ENCODE measurements around the gene TTC39C.

The TTC39C gene

DNA sequence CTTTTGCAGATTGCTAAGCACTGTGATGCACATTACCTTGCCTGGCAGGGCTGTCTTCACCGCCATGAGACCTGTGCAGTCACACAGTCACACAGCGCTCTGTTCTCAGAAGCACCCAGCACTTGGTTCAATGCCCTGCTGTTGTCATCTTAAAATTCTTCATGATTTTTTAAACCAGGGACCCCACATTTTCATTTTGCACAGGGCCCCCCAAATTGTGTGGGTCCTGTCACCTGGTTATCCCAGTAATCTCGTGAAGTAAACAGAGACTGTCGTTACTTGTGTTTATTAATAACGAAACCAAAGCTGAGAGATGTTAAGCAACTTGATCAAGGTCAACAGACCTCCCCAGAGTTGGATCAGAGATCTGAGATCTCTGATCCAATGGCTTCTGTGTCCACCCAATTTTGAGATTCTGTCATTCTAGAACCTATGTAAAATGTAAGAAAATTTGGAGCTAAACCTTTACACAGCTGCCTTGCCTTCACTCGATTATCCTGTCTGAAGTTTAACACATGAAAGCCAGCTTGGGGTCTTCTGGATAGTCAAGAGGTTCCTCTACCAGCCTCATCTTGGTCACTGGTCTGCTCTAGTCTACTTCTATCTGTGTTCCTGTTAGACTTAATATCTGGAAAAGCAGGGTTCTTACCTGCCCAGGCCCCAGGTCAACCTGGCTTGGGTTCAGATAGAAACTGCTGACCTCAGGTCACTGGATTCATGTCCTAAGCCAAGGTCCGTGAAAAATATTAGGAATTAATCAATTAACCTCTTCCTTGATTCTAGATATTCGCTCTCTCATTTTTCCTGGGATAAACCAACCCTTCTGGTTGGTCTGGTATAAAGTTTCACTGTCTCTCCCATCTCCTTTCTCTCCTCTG is 13.7 kb upstream of the TTC39C start:
- DNase-seq (ENCODE audit: insufficient read length, low spot score) (no peak), FAIRE-seq (no peak)
- no peak for TF ChIP-seq CTCF (IDR thresholded peaks at IDR 0.05; ENCODE audit: insufficient read depth, missing control alignments)

DNA sequence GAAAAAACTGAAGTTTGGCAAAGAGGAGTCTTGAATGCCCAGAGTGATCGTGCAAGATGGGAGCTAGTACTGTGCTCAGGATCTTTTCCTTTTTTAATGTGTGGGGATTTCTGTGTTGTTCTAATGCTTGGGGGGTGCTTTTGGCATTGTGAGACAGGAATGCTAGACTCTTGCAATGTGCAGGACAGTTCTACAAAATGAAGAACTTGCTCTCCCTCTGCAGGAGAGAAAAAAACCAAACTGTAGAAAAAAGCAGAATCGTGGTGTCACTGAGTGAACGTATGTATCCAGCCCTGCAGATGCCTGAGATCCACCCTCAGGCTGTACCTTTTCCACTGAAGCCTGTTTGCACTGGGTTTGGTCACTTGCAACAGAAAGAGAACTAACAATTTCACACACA is 12.1 kb upstream of the TTC39C start:
- TF ChIP-seq CTCF (IDR thresholded peaks at IDR 0.05; ENCODE audit: insufficient read depth, missing control alignments), result no peak
- FAIRE-seq (no peak), DNase-seq (ENCODE audit: insufficient read length, low spot score) (no peak)

- TF ChIP-seq CTCF (IDR thresholded peaks at IDR 0.05; ENCODE audit: insufficient read depth, missing control alignments), result no peak
- FAIRE-seq (peak; percentile 21), DNase-seq (ENCODE audit: insufficient read length, low spot score) (no peak)
Observed at GRCh38 chr18:24003288-24003687, 11.3 kb upstream of the TTC39C start.

GRCh38 chr18:24003903-24004640 is 10.5 kb upstream of the TTC39C start:
- FAIRE-seq (no peak), DNase-seq (ENCODE audit: insufficient read length, low spot score) (no peak)
- no peak for TF ChIP-seq CTCF (IDR thresholded peaks at IDR 0.05; ENCODE audit: insufficient read depth, missing control alignments)

GRCh38 chr18:24006712-24007313 is 7.7 kb upstream of the TTC39C start:
- no peak for TF ChIP-seq CTCF (IDR thresholded peaks at IDR 0.05; ENCODE audit: insufficient read depth, missing control alignments)
- no peak for FAIRE-seq
- DNase-seq (ENCODE audit: insufficient read length, low spot score), result no peak

DNA sequence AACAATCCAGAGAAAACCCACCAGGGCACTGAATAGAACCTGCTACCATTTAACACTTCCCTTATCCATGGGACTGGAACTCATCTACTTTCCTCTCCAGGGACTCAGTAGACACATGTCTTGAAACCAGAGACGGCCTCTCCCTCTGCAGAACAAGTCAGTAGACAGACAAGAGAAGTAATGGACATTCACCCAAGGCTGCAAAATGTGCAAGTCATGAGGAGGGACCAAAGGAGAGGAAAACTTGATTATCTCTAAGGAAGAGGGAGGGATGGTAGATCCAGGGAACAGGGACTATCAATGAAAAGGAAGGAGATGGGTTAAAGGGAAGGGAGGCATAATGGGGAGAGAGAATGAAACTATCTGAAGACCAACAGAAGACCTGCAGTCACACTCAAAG is 5.3 kb upstream of the TTC39C start:
- FAIRE-seq, result no peak
- TF ChIP-seq CTCF (IDR thresholded peaks at IDR 0.05; ENCODE audit: insufficient read depth, missing control alignments), result no peak
- no peak for DNase-seq (ENCODE audit: insufficient read length, low spot score)
